COLO668 (cell line): ENCODE results near the gene CDKN2AIP.

ENCODE experiments used
- DNase-seq: peaks from one replicate; lab custom pipeline; 2025; ENCODE audit not compliant: unreplicated experiment; lab: John Stamatoyannopoulos, UW

The CDKN2AIP gene, protein sequence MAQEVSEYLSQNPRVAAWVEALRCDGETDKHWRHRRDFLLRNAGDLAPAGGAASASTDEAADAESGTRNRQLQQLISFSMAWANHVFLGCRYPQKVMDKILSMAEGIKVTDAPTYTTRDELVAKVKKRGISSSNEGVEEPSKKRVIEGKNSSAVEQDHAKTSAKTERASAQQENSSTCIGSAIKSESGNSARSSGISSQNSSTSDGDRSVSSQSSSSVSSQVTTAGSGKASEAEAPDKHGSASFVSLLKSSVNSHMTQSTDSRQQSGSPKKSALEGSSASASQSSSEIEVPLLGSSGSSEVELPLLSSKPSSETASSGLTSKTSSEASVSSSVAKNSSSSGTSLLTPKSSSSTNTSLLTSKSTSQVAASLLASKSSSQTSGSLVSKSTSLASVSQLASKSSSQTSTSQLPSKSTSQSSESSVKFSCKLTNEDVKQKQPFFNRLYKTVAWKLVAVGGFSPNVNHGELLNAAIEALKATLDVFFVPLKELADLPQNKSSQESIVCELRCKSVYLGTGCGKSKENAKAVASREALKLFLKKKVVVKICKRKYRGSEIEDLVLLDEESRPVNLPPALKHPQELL

DNA sequence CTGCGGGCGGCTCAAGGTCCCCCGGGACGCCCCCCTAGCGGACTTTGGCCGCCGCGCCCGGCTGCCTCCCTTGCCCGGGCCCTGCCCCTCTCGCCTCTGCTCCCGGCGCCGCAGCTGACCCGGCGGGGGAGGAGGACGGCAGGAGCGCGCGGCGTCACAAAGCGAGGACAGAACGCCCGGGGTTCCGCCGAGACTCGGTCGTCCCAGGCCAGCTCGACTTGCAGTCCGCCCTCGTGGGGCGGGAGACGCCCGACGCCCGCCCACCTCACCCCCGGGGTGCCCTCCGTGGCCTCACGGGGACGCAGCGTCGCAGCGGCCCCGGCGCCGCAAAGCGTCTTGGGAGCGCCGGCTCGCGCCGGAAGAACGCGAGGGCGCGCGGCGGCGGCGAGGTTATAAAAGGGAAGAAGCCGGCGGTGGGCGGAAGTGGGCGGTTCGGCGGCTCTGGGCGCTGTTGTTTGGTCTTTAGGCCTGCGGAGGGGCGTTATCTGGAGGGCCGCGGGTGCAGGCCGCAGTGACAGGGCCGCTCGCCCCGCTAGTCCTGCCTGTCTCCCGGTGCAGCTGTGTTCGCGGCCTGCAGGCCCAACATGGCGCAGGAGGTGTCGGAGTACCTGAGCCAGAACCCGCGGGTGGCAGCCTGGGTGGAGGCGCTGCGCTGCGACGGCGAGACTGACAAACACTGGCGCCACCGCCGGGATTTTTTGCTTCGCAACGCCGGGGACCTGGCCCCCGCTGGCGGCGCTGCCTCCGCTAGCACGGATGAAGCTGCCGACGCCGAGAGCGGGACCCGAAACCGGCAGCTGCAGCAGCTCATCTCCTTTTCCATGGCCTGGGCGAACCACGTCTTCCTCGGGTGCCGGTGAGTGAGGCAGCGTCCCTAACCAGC, at the start of gene CDKN2AIP:
Gene CDKN2AIP (plus strand): TSS at position 423 of the 883 bp plus-strand sequence. CDS start 162 bp downstream, at position 585.
- DNase-seq = peak; percentile 96

DNA sequence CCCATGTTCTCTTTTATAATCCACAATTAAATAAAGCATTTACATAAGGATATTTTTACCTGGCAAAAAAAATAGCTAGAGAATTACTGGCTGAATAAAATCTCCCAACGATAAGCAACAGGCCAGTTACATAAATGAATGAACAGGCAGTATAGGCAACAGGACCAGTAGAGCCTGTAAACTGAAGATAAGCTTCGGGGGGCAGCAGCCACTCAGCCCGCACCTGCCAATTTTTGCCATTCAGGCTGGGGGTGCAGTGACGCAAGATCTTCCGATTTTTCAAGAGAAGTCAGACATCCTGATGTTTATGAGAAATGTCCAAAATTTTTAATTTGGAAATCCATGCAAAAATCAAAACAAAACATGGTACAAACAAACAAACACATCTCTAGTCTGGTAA, 49.0 kb upstream of the CDKN2AIP start:
- no peak for DNase-seq

DNA sequence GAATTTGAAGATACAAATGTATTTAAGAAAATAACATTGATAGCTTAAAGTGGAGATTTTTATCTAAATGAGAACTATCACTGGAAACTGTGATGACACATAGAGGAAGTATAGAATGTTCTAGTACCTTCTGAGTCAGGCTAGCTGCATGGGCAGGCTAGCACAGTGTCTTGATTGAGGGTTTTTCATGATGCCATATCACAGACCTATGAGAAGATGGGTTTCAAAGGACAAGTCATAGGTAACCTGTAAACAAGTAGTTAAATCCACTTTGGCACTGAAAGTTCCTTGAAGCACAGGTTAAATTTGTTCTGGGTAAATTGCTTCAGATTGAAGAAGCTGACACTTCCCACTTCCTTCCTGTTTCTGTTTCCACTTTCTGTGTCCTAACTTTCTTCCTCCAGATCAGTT, 48.2 kb upstream of the CDKN2AIP start:
- no peak for DNase-seq

DNA sequence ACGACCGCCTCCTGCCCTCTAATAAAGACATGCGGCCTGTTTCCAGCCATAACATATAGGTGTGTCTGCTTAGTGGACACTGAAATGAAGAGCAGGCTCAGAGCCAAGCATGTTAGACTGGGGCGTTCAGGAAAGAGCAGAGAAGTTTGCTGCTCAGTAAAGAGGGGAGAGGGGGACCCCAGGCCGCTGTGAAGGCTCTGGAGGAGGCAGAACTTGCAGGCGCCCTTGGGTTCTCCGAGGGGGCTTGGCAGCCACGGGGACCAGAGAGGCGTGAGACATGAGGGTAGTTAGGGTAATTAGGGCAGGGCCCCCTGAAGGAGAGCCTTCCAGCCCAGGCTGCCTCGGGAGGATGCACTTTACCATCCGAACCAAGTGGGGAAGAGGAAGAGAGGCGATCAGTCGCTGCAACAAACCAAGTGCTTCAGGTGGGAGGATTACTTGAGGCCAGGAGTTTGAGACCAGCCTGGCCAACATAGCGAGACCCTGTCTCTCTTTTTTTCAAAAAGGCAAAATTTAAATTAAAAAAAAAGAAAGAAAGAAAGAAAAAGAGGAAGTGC, 46.6 kb upstream of the CDKN2AIP start:
- no peak for DNase-seq

DNA sequence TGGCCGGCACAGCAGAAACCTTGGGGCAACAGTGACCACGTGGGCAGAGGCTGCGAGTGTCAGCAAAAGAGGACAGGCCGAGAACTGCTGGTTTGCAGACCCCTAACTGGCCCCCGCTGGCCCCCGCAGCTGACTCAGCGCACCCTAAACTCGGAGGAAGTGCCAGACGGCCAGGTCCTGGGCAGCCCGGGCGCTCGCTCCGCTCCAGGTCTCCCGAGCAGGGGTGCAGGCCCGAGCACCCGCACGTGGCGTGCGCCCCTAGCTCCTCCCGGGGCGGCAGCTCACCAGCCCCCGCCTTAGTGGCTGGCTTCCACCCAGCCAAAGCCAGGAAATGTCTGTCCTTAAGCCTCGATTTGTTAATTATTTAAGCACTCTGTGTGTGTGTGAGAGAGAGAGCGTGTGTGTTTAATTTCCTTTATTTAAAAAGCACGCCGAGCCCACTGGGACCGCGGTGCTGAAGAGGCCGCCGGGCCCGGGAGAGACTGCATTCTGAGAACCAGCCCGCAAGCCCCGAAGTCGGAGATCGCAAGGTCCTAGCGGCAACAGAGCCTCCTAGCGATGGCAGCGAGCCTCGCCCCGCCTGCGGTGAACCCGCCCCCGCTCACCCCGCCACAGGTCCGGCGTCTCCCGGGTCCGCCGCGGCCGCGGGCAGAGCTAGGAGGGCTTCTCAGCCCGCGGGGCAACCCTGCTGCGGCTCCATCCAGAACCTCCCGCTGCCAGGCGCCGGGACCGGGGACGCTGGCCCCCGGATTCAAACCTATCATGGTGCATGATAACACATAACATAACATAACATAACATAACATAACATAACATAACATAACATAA, 45.9 kb upstream of the CDKN2AIP start:
- DNase-seq = peak; percentile 60

DNA sequence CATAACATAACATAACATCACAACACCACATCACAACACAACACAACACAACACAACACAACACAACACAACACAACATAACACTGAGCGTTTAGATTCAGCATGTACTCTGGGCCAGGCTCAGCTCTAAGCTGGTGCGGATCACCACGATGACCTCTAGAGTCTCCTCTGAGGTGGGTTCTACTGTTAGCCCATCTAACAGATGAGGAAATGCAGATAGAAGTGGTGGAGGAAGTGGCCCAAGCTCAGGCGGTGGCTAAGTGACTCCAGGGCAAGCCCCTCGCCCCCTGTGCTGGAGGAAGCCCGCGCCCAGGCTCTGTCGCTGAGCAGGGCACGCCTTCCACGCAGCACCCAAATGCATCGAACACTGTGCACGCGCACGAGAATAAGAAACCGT, 45.3 kb upstream of the CDKN2AIP start:
- no peak for DNase-seq

DNA sequence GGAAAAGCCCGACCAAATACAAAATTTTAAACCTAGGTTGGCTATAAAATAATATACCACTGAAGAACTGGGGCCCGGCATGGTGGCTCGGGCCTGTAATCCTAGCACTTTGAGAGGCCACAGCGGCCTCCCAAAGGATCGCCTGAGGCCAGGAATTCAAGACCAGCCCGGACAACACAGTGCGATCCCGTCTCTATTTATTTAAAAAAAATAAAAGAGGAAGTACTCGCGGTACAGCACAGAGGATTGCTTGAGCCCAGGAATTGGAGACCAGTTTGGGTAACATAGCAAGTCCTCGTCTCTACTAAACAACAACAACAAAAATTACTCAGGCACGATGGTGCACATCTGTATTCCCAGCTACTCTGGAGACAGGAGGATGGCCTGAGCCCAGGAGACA, 44.8 kb upstream of the CDKN2AIP start:
- DNase-seq = no peak

DNA sequence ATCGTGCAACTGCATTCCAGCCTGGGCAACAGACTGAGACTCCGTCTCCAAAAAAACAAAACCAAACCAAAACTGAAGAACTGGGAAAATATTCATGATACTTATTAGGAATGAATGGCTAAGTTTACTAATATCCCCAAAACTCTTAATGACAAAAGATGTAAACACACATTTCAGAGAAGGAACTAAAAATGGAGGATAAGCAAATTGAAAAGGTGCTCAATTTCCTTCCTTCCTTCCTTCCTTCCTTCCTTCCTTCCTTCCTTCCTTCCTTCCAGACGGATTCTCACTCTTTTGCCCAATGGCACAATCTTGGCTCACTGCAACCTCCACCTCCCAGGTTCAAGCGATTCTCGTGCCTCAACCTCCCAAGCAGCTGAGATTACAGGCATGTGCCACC, 44.4 kb upstream of the CDKN2AIP start:
- no peak for DNase-seq

DNA sequence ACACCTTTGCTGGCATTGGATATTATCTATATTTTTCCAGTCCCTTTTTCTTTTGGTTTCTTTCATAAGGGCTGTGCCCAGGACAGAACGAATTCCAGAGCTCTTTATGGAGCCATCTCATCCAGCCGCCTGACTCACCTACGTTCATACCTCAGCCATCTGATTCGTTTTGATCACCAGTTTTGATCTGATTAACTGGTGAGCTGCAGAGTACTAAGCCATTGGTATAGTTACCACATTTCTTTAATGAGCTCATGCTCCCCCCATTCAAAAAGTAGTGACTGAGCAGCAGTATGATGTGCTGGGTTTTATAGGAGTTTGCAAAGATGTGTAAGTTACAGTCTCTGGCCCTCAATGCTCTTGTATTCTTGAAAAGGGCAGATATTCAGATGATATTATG, 43.0 kb upstream of the CDKN2AIP start:
- no peak for DNase-seq

DNA sequence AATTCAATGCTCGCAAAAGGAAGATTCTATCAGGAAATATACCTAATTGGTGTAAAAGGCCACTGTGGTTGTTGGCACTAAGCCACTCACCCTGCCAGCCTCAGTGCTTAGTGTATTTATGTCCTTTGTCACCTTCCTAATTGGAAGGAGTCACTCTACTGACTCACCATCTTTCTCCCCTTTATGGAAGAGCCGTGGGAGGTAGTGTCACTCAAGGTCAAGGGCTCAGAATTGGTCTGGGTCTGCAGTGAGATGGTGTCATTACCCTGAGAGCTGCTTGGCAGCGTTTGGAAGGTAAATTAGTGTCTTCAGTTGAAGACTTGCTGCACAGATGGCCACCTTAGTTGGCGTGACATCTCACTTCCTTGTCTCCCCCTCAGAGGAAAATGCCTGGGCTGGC, 41.7 kb upstream of the CDKN2AIP start:
- no peak for DNase-seq

DNA sequence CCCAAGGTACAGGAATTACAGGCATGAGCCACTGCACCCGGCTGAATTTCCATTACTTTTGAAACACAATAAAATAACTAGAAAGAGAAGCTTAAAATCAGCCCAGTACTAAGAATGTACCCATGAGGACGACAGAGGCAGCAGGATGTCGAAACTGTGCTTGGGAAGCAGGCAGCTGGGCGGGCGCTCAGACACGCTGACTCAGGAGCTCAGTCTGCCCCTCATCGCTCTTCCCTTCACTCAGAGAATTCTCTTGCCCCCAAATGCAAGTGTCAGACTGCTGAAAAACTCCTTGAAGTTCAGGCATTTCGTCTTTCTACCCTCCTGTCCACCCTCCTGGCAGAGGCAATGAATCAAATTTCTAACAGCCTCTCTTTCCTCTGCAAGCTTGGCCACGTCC, 41.0 kb upstream of the CDKN2AIP start:
- no peak for DNase-seq

DNA sequence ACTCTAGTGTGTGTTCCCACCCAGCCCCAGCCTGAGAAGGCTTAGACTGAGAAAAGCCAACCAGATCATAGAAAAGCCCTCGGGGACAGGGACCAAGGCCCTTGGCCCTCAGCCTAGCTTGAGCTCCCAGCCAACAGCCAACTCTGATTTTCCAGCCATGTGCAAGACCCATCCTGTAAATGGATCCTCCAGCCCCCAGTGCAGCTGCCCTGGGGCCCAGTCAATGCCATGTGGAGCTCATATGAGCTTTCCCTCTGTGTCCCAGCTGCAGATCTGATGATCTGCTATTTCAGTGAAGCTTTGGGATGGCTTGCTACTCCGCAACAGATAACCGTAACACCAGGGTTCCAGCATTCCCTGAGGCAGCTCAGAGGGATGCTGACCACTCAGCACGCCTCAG, 40.5 kb upstream of the CDKN2AIP start:
- DNase-seq = no peak

DNA sequence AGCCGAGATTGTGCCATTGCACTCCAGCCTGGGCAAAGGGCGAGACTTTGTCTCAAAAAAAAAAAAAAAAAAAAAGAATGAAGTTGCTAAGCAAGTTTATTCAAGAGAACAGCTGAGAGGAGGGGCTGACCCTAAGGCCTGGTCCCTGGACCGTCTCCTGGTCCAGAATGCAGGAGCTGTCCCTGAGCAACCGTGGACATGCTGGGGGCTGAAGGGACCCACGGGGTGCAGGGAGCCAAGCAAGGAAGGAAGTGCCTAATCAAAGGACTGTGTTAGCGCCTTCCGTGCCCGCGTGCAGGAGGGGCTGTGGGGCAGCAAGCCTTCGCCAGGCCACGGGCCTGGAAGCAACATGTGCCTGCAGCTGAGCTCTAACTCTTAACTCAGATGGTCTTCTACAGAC, 39.1 kb upstream of the CDKN2AIP start:
- no peak for DNase-seq

DNA sequence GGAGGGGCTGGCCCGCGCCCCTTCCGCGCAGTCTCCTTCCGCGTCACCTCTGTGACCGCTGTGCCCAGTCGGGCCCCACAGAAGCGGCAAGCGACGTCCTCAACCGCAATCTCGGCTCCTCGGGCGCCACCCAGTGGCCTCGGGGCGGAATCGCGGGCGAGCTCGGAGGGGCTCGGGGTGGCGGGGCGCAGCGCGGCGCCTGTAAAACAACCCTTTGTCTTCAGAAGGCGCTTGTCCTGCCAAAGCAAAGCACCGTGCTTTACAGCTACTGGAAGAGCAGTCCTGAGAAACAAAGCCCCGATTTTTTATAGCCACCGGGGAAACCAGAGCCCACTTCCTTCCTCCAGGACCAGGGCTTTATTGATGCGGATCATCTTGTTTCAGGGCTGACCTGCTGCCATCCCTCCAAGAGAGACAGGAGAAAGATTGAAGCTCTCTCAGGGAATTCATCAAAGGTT, 37.3 kb upstream of the CDKN2AIP start:
- peak; percentile 84 for DNase-seq

DNA sequence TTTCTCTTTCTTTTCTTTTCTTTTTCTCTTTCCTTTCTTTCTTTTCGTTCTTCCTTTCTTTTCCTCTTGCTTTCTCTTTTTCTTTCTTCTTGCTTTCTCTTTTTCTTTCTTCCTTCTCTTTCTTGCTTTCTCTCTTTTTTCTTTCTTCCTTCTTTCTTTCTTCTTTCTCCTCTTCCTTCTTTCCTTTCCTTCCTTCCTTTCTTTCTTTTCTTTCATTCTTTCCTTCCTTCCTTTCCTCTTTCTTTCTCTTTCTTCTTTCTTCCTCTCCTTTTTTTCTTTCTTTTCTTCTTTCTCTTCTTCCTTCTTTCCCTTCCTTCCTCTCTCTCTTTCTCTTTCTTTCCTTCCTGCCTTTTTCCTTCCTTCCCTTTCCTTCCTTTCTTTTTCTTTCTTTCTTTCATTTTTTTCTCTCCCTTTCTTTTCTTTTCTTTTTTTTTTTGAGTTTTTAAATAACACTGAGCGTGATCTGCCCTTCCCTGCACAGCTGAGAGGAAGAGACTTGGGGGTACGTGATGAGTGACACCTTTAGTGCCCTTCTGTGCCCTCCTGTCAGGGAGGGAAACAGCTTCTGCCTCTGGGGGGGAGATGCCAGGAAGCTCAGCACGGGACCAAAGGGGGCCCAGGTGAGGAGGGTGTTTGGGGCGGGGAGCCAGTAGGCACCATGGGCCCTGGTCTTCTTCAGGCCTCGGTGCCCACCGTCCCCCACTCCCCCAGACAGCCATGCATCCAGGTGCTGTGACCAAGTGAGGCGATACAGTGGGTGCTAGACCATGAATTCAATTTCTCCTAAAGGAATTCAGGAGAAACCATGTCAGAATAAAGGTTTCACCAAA, 36.6 kb upstream of the CDKN2AIP start:
- no peak for DNase-seq

DNA sequence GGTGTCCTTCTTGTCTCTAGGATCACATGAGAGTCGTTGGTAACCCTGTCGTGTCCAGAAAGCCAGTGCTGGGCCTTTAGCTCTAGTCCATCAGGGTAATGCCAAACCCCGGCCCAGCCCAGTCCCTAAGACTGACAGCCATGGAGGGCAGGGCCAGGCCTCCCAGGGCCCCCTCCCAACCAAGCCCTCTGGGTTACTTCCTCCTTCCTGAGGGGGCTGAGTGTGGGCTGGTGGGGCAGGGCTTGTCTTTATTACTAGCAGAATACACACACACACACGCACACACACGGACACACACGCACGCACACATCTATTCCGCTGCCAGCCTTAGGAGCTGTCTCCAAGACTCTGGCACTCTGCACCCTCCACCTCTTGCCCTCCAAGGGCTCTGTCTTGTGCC, 35.6 kb upstream of the CDKN2AIP start:
- DNase-seq = no peak

DNA sequence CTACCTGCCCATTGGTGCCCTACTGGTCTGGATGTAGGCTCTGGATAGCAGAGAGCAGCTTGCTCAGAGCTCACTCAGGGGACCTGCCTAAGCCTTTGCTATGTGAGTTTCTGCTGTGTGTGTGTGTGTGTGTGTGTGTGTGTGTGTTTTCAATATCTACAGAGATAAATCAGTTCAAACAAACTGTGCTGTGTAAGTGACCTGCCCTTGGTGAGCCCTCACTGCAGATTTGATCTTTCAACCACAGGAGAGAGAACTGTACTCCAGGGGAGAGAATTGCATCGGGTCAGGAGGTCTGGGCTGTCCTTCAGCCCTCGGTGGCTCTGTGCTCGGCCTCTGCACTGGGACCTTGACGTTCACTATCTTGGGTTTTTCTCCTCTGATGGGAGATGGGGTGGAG, 35.0 kb upstream of the CDKN2AIP start:
- DNase-seq = no peak

DNA sequence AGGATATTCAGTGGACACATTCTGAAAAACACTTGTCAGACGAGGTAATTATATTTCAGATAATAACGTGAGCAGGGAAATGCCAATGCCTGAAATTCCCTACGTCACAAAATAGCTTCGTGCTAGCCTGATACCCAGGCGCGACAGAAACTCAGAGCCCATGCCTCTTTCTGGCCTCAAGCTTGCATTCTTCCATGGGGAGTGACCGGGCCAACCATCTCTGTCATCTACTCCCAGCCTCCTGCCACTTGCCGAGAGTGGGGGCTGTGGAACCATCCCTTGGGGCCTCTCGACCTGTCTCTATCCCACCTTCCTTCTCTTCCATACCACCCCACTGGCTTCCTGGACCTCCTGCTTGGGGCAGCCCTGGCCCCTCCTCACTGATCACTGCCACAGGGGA, 34.5 kb upstream of the CDKN2AIP start:
- DNase-seq = no peak

DNA sequence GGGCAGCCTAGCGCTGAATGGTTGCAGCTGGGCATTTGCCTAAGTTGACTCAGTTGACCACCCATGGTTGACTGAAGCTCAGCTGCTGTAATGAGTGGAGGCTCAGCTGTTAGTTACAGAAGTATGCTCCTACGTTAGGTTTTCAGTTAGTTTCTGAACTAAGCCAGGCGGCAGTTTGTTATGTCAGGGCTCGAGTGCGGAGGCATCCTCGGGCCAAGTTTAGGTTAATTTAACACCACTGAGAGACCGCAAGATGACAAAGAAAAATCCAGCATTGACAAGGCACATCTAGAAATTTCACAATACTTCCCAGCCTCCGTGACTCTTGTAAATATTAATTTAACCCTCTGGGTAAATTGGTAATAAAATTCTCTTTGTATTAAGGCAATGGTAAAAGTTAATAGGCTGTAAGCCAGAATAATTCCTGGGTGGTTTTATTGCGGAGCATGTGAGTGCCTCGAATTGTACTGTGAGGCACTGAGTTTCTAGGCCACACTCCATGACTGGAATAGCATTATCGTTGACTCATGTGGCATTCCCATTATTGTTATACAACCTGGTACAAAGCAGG, 33.1 kb upstream of the CDKN2AIP start:
- no peak for DNase-seq
